Measurements from ENCODE around the gene TOP1.
A peak's percentile ranks its signal among the peaks of the same experiment; 100 is the strongest.
"Not testable (repeated sequence)": the region's sequence is repeated elsewhere in the genome, so short reads cannot be mapped to it uniquely, and the experiment has no call there.

Gene TOP1

DNA sequence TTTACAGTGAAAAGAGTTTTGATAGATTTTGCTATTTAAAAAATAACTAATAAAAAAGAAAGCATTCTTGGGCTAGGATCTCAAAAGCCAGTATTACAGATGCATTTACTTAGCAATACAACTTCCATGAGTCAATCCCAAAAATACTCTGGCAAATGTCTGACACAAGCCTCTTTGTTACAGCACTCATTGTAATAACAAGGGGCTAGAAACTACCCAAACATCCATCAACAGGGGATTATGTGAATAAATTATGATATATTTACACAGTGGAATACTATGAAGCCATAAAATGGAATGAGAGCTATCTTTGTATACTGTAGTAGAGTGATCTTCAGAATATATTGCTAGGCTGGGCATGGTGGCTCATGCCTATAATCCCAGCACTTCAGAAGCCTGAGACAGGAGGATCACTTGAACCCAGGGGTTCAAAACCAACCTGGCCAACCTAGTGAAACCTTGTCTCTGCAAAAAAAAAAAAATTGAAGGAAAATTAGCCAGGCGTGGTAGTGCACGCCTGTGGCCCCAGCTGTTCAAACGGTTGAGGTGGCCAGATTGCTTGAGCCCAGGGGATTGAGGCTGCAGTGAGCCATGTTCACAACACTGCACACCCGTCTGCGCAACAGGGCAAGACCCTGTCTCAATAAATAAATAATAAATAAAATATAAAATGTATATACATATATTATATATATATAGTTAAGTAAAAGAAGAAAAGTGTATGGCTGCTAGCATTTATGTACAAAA, 34.7 kb upstream of the TOP1 start:
- Mint-ChIP-seq H3K27me3 (peaks cover 0 to 4% of the 10 kb centered on the region in 2 donors), H3K27ac (no peak overlapping the region), H3K4me1 (ENCODE audit: low read depth in 2 of 2) (peaks cover 14 to 15% of the 10 kb centered on the region in 2 donors), H3K36me3 (ENCODE audit: insufficient read depth) (no peaks in the 10 kb centered on the region), H3K4me3 (no peak overlapping the region), H3K9me3 (no peaks in the 10 kb centered on the region)
- ATAC-seq (replicated peaks) (no peak), DNase-seq (no peak)

DNA sequence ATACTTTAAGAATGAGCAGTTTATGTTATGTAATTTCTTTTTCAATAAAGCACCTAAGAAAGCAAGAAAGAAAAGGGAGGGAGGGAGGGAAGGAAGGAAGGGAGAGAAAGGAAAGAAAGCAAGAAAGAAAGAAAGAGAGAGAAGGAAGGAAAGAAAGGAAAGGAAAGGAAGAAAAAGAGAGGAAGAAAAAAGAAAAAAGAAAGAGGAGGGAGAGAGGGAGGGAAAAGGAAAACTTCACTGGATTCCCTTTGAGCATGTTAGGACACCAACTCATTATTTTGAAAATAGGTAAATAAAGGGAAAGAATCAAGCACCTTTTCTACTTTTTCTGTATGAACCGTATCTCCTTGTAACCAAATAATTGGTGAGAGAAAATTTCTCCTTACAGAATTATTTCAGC, 32.3 kb upstream of the TOP1 start:
- Mint-ChIP-seq H3K36me3 (ENCODE audit: insufficient read depth) (no peaks in the 10 kb centered on the region), H3K27ac (no peak overlapping the region), H3K4me3 (no peak overlapping the region), H3K4me1 (ENCODE audit: low read depth in 2 of 2) (peaks cover 4% of the 10 kb centered on the region in 2 donors), H3K9me3 (no peaks in the 10 kb centered on the region), H3K27me3 (peaks cover 0 to 4% of the 10 kb centered on the region in 2 donors)
- DNase-seq: no peak
- no peak for ATAC-seq (replicated peaks)

DNA sequence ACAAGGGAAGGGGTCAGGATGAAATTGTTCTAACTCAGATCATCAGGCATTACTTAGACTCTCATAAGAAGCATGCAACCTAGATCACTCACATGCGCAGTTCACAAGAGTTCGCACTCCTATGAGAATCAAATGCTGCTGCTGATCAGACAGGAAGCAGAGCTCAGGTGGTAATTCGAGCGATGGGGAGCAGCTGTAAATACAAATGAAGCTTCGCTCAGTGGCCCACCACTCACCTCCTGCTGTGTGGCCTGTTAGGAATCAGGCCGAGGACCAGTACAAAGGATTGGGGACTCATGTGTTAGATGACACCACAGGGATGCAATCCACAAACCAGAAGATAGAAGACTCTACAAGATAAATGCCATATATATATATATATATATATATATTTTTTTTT, 31.5 kb upstream of the TOP1 start:
- H3K27ac Mint-ChIP-seq: no peak overlapping the region
- no peaks in the 10 kb centered on the region for H3K4me1 Mint-ChIP-seq (ENCODE audit: low read depth in 2 of 2)
- no peaks in the 10 kb centered on the region for H3K36me3 Mint-ChIP-seq (ENCODE audit: insufficient read depth)
- ATAC-seq (replicated peaks): no peak
- no peak for DNase-seq
- peaks cover 0 to 4% of the 10 kb centered on the region in 2 donors for H3K27me3 Mint-ChIP-seq
- no peak overlapping the region for H3K4me3 Mint-ChIP-seq
- no peaks in the 10 kb centered on the region for H3K9me3 Mint-ChIP-seq

DNA sequence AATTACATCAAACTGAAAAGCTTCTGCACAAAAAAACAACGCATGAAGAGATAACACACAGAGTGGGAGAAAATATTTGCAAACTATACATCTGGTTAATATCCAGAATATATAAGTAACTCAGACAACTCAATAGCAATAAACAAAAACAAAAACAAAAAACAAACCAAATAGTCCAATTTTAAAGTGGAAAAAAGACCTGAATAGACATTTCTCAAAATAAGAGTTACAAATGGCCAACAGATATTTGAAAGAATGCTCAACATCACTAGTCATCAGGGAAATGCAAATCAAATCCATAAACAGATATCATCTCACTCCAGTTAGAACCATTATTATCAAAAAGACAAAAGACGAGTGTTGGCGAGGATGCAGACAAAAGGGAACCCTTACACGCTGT, 28.8 kb upstream of the TOP1 start:
- Mint-ChIP-seq H3K27me3 (peaks cover 0 to 4% of the 10 kb centered on the region in 2 donors), H3K4me3 (no peak overlapping the region), H3K4me1 (ENCODE audit: low read depth in 2 of 2) (peaks cover 3 to 14% of the 10 kb centered on the region in 2 donors), H3K9me3 (no peaks in the 10 kb centered on the region), H3K36me3 (ENCODE audit: insufficient read depth) (peaks cover 4% of the 10 kb centered on the region), H3K27ac (no peak overlapping the region)
- DNase-seq (no peak), ATAC-seq (replicated peaks) (no peak)

DNA sequence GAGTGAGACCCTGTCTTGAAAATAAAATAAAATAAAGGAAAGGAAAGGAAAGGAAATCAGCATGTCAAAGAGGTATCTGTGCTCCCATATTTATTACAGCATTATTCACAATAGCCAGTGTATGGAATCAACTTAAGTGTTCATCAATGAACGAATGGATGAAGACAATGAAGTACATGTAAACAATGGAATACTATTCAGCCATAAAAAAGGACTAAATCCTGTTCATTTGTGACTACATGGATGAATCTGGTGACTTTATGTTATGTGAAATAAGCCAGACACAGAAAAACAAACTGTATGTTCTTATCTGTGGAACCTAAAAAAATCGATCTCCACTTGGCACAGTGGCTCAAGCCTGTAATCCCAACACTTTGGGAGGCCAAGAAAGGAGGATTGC, 28.0 kb upstream of the TOP1 start:
- no peak overlapping the region for H3K4me3 Mint-ChIP-seq
- peaks cover 3 to 14% of the 10 kb centered on the region in 2 donors for H3K4me1 Mint-ChIP-seq (ENCODE audit: low read depth in 2 of 2)
- no peaks in the 10 kb centered on the region for H3K9me3 Mint-ChIP-seq
- no peak for DNase-seq
- no peak overlapping the region for H3K27ac Mint-ChIP-seq
- ATAC-seq (replicated peaks): no peak
- H3K36me3 Mint-ChIP-seq (ENCODE audit: insufficient read depth): peaks cover 4% of the 10 kb centered on the region
- peaks cover 0 to 4% of the 10 kb centered on the region in 2 donors for H3K27me3 Mint-ChIP-seq

DNA sequence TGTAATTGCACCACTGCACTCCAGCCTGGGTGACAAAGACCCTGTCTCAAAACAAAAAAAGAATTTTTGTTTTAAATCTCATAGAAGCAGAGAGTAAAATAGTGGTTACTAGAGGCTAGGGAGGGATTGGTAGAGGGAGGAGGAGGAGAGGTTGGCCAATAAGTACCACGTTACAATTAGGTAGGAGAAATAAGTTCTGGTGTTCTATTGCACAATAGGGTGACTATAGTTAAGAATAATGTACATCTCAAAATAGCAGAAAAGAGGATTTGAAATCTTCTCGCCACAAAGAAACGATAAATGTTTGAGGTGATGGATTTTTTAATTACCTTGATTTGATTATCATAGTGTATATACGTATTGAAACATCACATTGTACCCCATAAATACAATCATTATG, 27.1 kb upstream of the TOP1 start:
- peaks cover 4% of the 10 kb centered on the region for H3K36me3 Mint-ChIP-seq (ENCODE audit: insufficient read depth)
- no peak for DNase-seq

DNA sequence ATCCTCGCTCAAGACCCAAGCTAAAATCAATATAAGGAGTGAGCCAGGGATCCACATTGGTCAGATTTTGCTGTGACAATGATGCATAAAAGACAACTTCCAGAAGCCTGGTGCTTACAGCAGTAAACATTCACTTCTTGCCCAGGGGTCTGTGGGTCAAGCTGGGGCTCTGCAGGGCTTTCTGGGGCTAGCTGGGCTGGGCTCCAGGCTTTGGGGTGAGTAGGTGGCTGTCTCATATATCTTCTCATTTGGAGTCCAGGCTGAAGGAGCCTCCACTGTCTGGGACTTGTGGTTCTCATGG, 25.8 kb upstream of the TOP1 start:
- ATAC-seq (replicated peaks) (no peak), DNase-seq (no peak)
- H3K27me3 Mint-ChIP-seq: no peaks in the 10 kb centered on the region
- peak overlapping the region; percentile 94 to 97 for H3K27ac Mint-ChIP-seq
- no peaks in the 10 kb centered on the region for H3K9me3 Mint-ChIP-seq
- H3K36me3 Mint-ChIP-seq (ENCODE audit: insufficient read depth): peaks cover 4% of the 10 kb centered on the region
- H3K4me1 Mint-ChIP-seq (ENCODE audit: low read depth in 2 of 2): peaks cover 5 to 16% of the 10 kb centered on the region in 2 donors
- peak overlapping the region; percentile 73 to 77 for H3K4me3 Mint-ChIP-seq

More for the DNA sequence above, 27.1 kb upstream of the TOP1 start:
- Mint-ChIP-seq H3K4me3 (no peak overlapping the region), H3K4me1 (ENCODE audit: low read depth in 2 of 2) (peaks cover 3 to 14% of the 10 kb centered on the region in 2 donors), H3K27ac (no peak overlapping the region), H3K9me3 (no peaks in the 10 kb centered on the region), H3K27me3 (peaks cover 0 to 4% of the 10 kb centered on the region in 2 donors)
- no peak for ATAC-seq (replicated peaks)

DNA sequence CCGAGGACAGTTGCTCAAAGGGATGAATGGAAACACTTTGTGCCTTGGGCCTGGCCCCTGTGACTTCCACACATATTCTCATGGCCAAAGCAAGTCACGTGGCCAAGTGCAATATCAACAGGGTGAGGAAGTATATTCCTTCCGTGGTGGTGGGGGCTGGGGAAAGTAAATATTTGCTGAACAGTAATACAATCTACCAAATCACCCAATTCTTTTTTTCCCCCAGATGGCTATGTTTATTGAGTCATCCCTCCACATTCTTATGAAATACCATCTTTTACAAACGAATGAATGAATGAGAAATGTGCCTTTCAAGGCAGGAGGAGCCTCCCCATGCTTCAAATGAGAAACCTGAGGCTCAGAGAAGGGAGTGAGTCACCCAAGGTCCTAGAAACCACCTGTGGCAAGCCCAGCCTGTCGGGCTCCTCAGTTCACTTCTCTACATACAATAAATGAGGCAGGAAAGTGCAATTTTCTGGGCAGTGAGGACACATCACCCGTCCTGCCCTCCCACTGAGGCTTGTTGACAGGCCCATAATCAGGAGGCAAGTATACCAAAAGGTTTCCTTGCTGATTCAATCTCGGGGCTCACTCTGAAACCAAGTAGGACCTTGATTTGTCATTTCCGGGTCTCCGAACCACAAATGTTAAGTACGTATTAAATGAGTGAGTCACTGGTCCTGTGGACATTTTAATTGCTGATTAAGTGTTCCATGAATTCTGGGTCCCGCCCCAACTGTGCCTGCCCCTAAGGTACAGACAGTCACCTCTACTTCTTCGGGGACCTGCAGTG, 25.3 kb upstream of the TOP1 start:
- peaks cover 4% of the 10 kb centered on the region for H3K36me3 Mint-ChIP-seq (ENCODE audit: insufficient read depth)
- peak overlapping the region; percentile 94 to 97 for H3K27ac Mint-ChIP-seq
- no peaks in the 10 kb centered on the region for H3K27me3 Mint-ChIP-seq
- ATAC-seq (replicated peaks) (peak; percentile 94), DNase-seq (peak; percentile 58 to 64 (median 58))
- H3K4me3 Mint-ChIP-seq: peak overlapping the region; percentile 73 to 77
- H3K9me3 Mint-ChIP-seq: no peaks in the 10 kb centered on the region
- H3K4me1 Mint-ChIP-seq (ENCODE audit: low read depth in 2 of 2): peaks cover 10 to 21% of the 10 kb centered on the region in 2 donors

DNA sequence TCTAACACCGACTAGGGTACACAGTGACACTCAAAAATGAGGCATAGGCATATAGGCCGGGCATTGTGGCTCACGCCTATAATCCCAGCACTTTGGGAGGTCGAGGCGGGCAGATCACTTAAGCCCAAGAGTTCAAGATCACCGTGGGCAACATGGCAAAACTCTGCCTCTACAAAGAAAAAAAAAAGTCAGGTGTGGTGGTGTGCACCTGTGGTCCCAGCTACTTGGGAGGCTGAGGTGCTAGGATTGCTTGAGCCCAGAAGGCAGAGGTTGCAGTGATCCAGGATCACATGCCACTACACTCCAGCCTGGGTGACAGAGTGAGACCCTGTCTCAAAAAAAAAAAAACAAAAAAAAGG, 24.7 kb upstream of the TOP1 start:
- peak overlapping the region; percentile 73 to 77 for H3K4me3 Mint-ChIP-seq
- not testable (repeated sequence) for H3K36me3 Mint-ChIP-seq (ENCODE audit: insufficient read depth); H3K27me3 Mint-ChIP-seq; DNase-seq; ATAC-seq (replicated peaks); H3K9me3 Mint-ChIP-seq
- H3K4me1 Mint-ChIP-seq (ENCODE audit: low read depth in 2 of 2): peaks cover 13 to 24% of the 10 kb centered on the region in 2 donors
- peak overlapping the region; percentile 94 to 97 for H3K27ac Mint-ChIP-seq

DNA sequence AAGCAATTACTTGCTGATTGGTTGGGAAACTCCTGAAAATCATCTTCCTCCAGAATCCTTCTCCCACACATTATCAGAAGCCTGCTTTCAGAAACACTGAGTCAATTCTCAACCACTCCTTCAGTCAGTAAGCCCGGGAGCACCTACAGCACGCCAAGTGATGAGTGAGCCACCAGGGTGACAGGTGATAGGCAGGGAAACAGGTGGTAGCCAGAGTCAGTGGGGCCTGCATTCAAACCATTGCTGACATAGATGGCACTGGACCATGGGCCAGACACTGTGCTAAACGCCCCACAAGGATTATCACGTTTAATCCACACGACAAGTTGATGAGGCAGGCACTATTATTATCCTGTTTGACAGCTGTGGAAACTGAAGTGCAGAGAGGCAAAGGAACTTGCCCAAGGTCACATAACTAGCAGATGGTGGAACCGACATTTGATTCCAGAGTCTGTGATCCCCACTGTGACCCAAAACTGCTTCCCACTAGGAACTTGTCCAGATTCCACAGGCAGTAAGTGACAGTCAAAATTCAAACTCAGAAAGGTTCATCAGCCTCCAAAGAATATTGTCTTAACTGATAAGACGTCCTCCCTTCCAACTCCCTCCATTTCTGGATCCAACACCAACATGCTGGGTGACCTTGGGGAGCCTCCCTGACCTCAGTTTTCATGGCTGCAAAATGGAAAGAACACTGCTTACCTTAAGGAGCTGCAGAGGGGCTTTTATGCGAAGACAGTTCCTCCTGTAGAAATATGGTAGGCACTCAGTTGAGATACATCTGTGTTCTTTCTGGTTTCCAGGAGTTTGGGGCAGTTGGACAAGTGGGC, 23.9 kb upstream of the TOP1 start:
- DNase-seq: no peak
- peak overlapping the region; percentile 94 to 97 for H3K27ac Mint-ChIP-seq
- H3K36me3 Mint-ChIP-seq (ENCODE audit: insufficient read depth): peaks cover 4% of the 10 kb centered on the region
- H3K9me3 Mint-ChIP-seq: no peaks in the 10 kb centered on the region
- H3K4me1 Mint-ChIP-seq (ENCODE audit: low read depth in 2 of 2): peaks cover 13 to 24% of the 10 kb centered on the region in 2 donors
- H3K27me3 Mint-ChIP-seq: no peaks in the 10 kb centered on the region
- ATAC-seq (replicated peaks): no peak
- H3K4me3 Mint-ChIP-seq: peak overlapping the region in 1 of 2 donors; percentile 77

DNA sequence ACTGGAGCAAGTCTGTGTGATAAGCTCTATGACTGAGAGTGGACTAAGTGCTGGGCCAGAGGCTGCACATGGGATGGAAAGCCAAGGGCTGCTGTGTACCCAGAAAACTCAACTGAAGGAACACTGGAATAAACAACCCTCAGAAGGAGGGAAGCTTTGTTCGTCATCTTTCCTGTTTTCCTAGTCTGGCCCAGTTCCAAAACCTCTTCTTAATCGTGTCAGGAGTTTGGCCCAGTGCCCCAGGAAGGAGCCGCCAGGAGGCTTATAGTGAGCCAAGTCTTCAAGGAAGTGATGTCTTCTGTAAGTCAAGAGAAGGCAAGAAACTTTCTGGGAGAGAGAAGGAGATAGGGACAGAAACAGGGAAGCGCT, 23.3 kb upstream of the TOP1 start:
- no peaks in the 10 kb centered on the region for H3K27me3 Mint-ChIP-seq
- H3K4me1 Mint-ChIP-seq (ENCODE audit: low read depth in 2 of 2): peaks cover 13 to 24% of the 10 kb centered on the region in 2 donors
- ATAC-seq (replicated peaks): no peak
- H3K9me3 Mint-ChIP-seq: no peaks in the 10 kb centered on the region
- no peak overlapping the region for H3K4me3 Mint-ChIP-seq
- DNase-seq: no peak
- H3K36me3 Mint-ChIP-seq (ENCODE audit: insufficient read depth): peaks cover 4% of the 10 kb centered on the region
- H3K27ac Mint-ChIP-seq: peak overlapping the region in 1 of 2 donors; percentile 26

DNA sequence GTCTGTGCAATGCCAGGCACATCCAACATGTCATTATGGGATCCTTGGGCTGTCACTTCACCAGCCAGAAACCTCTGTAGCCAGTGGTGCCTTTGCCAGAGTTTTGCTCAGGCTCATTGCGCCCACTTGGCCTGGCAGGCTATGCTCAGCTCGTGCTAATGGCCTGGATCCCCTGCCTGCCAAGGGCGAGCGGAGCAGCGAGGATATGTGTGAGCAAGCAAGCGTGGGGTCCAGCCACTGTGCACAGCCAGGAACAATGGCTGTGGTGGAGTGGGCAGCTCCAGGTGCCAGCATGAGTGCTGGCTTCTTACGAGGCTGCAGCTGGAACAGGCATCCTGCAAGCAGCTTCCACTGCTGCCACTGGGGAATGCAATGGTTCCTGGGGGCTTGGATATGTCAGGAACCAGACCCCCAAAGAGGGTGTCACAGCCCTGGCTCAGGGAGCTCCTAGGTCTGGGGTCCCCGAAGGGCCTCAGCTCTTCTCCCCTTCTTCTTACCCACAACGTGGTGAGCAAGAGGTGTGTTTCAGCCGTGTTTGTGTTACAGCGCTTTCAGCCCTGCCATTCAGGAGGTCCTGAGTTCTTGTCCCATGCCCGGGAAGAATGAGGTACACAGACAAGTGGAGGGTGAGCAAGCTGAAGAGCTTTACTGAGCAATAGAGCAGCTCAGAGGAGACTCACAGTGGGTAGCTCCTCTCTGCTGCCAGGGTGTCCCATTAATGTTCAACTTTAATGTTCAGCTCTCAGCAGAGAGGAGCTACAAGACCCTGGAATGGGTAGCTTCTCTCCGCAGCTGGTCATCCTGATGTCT, 22.3 kb upstream of the TOP1 start:
- H3K4me1 Mint-ChIP-seq (ENCODE audit: low read depth in 2 of 2): peaks cover 13 to 24% of the 10 kb centered on the region in 2 donors
- peaks cover 4% of the 10 kb centered on the region for H3K36me3 Mint-ChIP-seq (ENCODE audit: insufficient read depth)
- H3K4me3 Mint-ChIP-seq: no peak overlapping the region
- H3K27ac Mint-ChIP-seq: peak overlapping the region in 1 of 2 donors; percentile 32
- DNase-seq (no peak), ATAC-seq (replicated peaks) (no peak)
- no peaks in the 10 kb centered on the region for H3K9me3 Mint-ChIP-seq
- H3K27me3 Mint-ChIP-seq: no peaks in the 10 kb centered on the region
